ENCODE data around the gene SH3BP5. TPM values are rescaled to one million over a fixed set of nuclear protein-coding genes. Genes with fewer than 3 reads are reported as not detected.

Gene SH3BP5
- total RNA-seq, 1 donor from 2014 or later, result 11.7 TPM

GRCh38 chr3:15287565-15288330, 44.6 kb downstream of the SH3BP5 start:
- peak; percentile 93 for ATAC-seq
- peak; percentile 79 for DNase-seq (ENCODE audit: missing footprints)
- intact Hi-C loops (cut with DNase I), result loop anchor here (5.0 kb wide), 1 partner anchor 35 kb away; no protein-coding TSS in a partner anchor

GRCh38 chr3:15286022-15286421, 46.4 kb downstream of the SH3BP5 start:
- ATAC-seq (no peak), DNase-seq (ENCODE audit: missing footprints) (no peak)
- intact Hi-C loops (cut with DNase I), result loop anchor here (5.0 kb wide), 1 partner anchor 36 kb away; no protein-coding TSS in a partner anchor

- ATAC-seq (peak; percentile 48), DNase-seq (ENCODE audit: missing footprints) (no peak)
- intact Hi-C loops (cut with DNase I), result no loop called here
Observed at GRCh38 chr3:15284121-15284889, 48.1 kb downstream of the SH3BP5 start.

- ATAC-seq, result no peak
- intact Hi-C loops (cut with DNase I), result no loop called here
- DNase-seq (ENCODE audit: missing footprints), result no peak
Observed at GRCh38 chr3:15283702-15284101, 48.7 kb downstream of the SH3BP5 start.

GRCh38 chr3:15281817-15282216, 50.6 kb downstream of the SH3BP5 start:
- intact Hi-C loops (cut with DNase I), result no loop called here
- DNase-seq (ENCODE audit: missing footprints) (no peak), ATAC-seq (no peak)

- no peak for ATAC-seq
- intact Hi-C loops (cut with DNase I), result no loop called here
- no peak for DNase-seq (ENCODE audit: missing footprints)
Observed at GRCh38 chr3:15280853-15281532, 51.4 kb downstream of the SH3BP5 start.

GRCh38 chr3:15279671-15280402, 52.5 kb downstream of the SH3BP5 start:
- DNase-seq (ENCODE audit: missing footprints) (no peak), ATAC-seq (no peak)
- intact Hi-C loops (cut with DNase I), result no loop called here

GRCh38 chr3:15279205-15279604, 53.2 kb downstream of the SH3BP5 start:
- DNase-seq (ENCODE audit: missing footprints) (no peak), ATAC-seq (no peak)
- intact Hi-C loops (cut with DNase I), result no loop called here

- intact Hi-C loops (cut with DNase I), result no loop called here
- ATAC-seq, result no peak
- DNase-seq (ENCODE audit: missing footprints), result no peak
Observed at GRCh38 chr3:15277861-15278500, 54.4 kb downstream of the SH3BP5 start.

- DNase-seq (ENCODE audit: missing footprints), result no peak
- no peak for ATAC-seq
- intact Hi-C loops (cut with DNase I), result no loop called here
Observed at GRCh38 chr3:15276028-15276724, 56.2 kb downstream of the SH3BP5 start.

GRCh38 chr3:15273227-15273626, 59.2 kb downstream of the SH3BP5 start:
- intact Hi-C loops (cut with DNase I), result no loop called here
- DNase-seq (ENCODE audit: missing footprints) (no peak), ATAC-seq (no peak)

- no peak for DNase-seq (ENCODE audit: missing footprints)
- no peak for ATAC-seq
- intact Hi-C loops (cut with DNase I), result no loop called here
Observed at GRCh38 chr3:15272426-15273196, 59.8 kb downstream of the SH3BP5 start.

- intact Hi-C loops (cut with DNase I), result no loop called here
- DNase-seq (ENCODE audit: missing footprints), result peak; percentile 84
- ATAC-seq, result peak; percentile 24
Observed at GRCh38 chr3:15271785-15272381, 60.5 kb downstream of the SH3BP5 start.

GRCh38 chr3:15271030-15271429, 61.4 kb downstream of the SH3BP5 start:
- DNase-seq (ENCODE audit: missing footprints) (no peak), ATAC-seq (no peak)
- intact Hi-C loops (cut with DNase I), result no loop called here

- ATAC-seq (peak; percentile 87), DNase-seq (ENCODE audit: missing footprints) (peak; percentile 96)
- intact Hi-C loops (cut with DNase I), result loop anchor here (2.0 to 10.0 kb wide), 3 partner anchors 63 to 285 kb away; partner anchors contain the start of gene SH3BP5
Observed at GRCh38 chr3:15269091-15269989, 63.0 kb downstream of the SH3BP5 start.

Data from Right ventricle myocardium inferior (tissue), 1 donor.